Mesothelial cell of epicardium (in vitro differentiated cells): ENCODE results near the gene VPREB1. TPM values are rescaled to one million over a fixed set of nuclear protein-coding genes. Genes with fewer than 3 reads are reported as not detected.
"Not testable (repeated sequence)": the region's sequence is repeated elsewhere in the genome, so short reads cannot be mapped to it uniquely, and the experiment has no call there.

ENCODE experiments used
- DNase-seq, 2 experiments: peaks; one replicate each; pipeline ENCODE4 v3.0.0; 2021; ENCODE audit warnings: low spot score in 2 of 2; ENCODE audit not compliant: unreplicated experiment in 2 of 2
- H3K27ac Mint-ChIP-seq: 2 replicates; pipeline ENCODE4 v1.8.0; 2021; ENCODE audit warnings: mixed read lengths
- H3K27me3 Mint-ChIP-seq: 2 replicates; pipeline ENCODE4 v1.8.0; 2021; ENCODE audit warnings: low read depth, mixed read lengths
- H3K36me3 Mint-ChIP-seq: 2 replicates; pipeline ENCODE4 v1.8.0; 2021; ENCODE audit warnings: mixed read lengths
- H3K4me1 Mint-ChIP-seq: 2 replicates; pipeline ENCODE4 v1.8.0; 2021; ENCODE audit warnings: mixed read lengths
- H3K4me3 Mint-ChIP-seq: 2 replicates; pipeline ENCODE4 v1.8.0; 2021; ENCODE audit warnings: mild to moderate bottlenecking, moderate library complexity, mixed read lengths
- H3K9me3 Mint-ChIP-seq: 2 replicates; pipeline ENCODE4 v1.8.0; 2021; ENCODE audit warnings: mixed read lengths
- CTCF ChIP-seq: fragments of 200-600 bp; sonication (generic); IDR thresholded peaks from one replicate; pipeline ENCODE4 v1.5.0; 2021; ENCODE audit warnings: antibody characterized with exemption; ENCODE audit not compliant: unreplicated experiment
- total RNA-seq: library from RNA; stranded (reverse); gene quantifications from 3 replicates; pipeline ENCODE4 v1.2.1, GENCODE V29; 2021

Gene VPREB1
- total RNA-seq, 1 donor from 2014 or later = not detected

DNA sequence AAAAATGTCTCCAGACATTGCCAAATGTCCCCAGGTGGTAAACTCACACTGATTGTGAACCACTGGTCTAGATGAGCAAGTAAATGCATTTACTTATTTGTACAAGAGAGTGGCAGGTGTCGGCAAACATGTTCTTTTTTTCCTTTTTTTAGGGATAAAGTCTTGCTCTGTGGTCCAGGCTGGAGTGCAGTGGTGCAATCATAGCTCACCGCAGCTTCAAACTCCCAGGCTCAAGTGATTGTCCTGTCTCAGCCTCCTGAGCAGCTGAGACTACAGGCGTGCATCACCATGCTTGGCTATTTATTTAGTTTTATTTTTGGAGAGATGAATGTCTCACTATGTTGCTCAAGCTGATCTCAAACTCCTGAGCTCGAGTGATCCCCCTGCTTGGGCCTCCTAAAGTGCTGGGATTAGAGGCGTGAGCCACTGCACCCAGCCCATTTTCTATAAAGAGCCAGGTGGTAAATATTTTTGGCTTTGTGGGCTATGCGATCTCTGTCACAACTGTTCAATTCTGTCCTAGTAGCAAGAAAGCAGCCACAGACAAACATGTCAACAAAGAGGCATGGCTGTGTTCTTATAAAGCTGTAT, 1.4 kb downstream of the VPREB1 start:
- Mint-ChIP-seq H3K4me3 (no peak overlapping the region), H3K27ac (no peak overlapping the region), H3K36me3 (no peaks in the 10 kb centered on the region), H3K27me3 (peaks cover 91% of the 10 kb centered on the region), H3K4me1 (no peaks in the 10 kb centered on the region), H3K9me3 (no peaks in the 10 kb centered on the region)
- DNase-seq = no peak
- no peak for TF ChIP-seq CTCF

GRCh38 chr22:22246706-22247105, 2.1 kb downstream of the VPREB1 start:
- no peak overlapping the region for H3K27ac Mint-ChIP-seq
- H3K9me3 Mint-ChIP-seq = no peaks in the 10 kb centered on the region
- no peaks in the 10 kb centered on the region for H3K36me3 Mint-ChIP-seq
- no peak for TF ChIP-seq CTCF
- H3K27me3 Mint-ChIP-seq = peaks cover 84% of the 10 kb centered on the region
- DNase-seq = no peak
- no peaks in the 10 kb centered on the region for H3K4me1 Mint-ChIP-seq
- no peak overlapping the region for H3K4me3 Mint-ChIP-seq

- peaks cover 64% of the 10 kb centered on the region for H3K27me3 Mint-ChIP-seq
- DNase-seq = no peak
Measured at GRCh38 chr22:22248878-22249277, 4.3 kb downstream of the VPREB1 start.

DNA sequence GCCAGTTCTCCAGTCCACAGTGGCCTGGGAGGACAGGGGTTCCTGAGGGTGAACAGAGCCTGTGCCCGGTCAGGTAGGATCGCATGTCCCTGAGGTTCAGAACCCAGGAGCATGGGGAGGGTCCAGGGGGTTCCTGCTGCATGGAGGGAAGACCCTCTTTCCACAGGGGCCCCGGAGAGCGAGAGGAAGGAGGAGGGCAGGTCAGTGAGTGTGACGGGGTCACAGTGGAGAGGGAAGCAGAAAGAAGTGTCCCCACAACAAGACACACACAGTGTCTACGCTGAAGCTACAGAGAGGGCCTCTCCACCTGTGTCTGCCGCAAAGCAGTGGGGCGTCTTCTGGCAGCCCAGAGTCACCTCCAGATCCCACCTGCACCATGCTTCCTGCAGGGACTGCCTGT, 6.1 kb downstream of the VPREB1 start:
- H3K36me3 Mint-ChIP-seq, H3K27ac Mint-ChIP-seq, H3K4me1 Mint-ChIP-seq, H3K4me3 Mint-ChIP-seq, H3K9me3 Mint-ChIP-seq: not testable (repeated sequence)
- peaks cover 58% of the 10 kb centered on the region for H3K27me3 Mint-ChIP-seq
- DNase-seq = peak in 1 of 2 experiments; percentile 9

More at GRCh38 chr22:22248878-22249277, 4.3 kb downstream of the VPREB1 start:
- no peak overlapping the region for H3K4me3 Mint-ChIP-seq
- no peaks in the 10 kb centered on the region for H3K4me1 Mint-ChIP-seq
- TF ChIP-seq CTCF = no peak
- H3K27ac Mint-ChIP-seq = no peak overlapping the region
- no peaks in the 10 kb centered on the region for H3K36me3 Mint-ChIP-seq
- no peaks in the 10 kb centered on the region for H3K9me3 Mint-ChIP-seq

DNA sequence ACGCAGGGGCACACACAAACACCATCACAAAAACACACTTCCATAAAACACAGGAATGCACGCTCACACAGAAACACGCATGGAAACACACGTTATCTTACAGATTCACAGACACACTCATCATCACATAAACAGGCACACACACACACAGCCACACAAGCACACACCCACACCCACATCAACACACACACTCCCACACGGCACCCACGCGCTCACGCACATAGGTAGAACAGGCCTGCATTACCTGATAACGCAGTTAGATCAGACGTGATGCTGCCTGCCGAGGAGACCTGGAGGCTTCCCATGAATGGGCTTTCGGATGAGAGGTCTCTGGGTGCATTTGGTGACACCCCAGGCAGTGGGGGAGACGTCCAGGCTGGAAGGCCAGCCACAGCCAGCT, 11.5 kb downstream of the VPREB1 start:
- not testable (repeated sequence) for DNase-seq, H3K4me3 Mint-ChIP-seq, H3K9me3 Mint-ChIP-seq, H3K36me3 Mint-ChIP-seq, H3K27ac Mint-ChIP-seq, H3K4me1 Mint-ChIP-seq
- peaks cover 33% of the 10 kb centered on the region for H3K27me3 Mint-ChIP-seq

GRCh38 chr22:22258597-22259415, 14.2 kb downstream of the VPREB1 start:
- not testable (repeated sequence) for H3K36me3 Mint-ChIP-seq, H3K4me1 Mint-ChIP-seq, H3K4me3 Mint-ChIP-seq, DNase-seq, H3K27ac Mint-ChIP-seq, H3K9me3 Mint-ChIP-seq
- peaks cover 33% of the 10 kb centered on the region for H3K27me3 Mint-ChIP-seq

DNA sequence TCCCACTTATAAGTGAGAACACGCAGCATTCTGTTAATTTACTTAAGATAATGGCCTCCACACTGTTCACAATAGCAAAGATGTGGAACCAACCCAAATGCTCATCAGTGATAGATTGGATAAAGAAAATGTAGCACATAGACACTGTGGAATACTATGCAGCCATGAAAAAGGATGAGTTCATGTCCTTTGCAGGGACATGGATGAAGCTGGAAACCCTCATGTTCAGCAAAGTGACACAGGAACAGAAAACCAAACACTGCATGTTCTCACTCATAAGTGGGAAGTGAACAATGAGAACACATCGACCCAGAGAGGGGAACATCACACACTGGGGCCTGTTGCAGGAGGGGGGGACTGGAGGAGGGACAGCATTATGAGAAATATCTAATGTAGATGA, 15.6 kb downstream of the VPREB1 start:
- H3K36me3 Mint-ChIP-seq, H3K27ac Mint-ChIP-seq, H3K9me3 Mint-ChIP-seq, H3K4me3 Mint-ChIP-seq, H3K4me1 Mint-ChIP-seq, DNase-seq: not testable (repeated sequence)
- H3K27me3 Mint-ChIP-seq = peaks cover 26% of the 10 kb centered on the region

DNA sequence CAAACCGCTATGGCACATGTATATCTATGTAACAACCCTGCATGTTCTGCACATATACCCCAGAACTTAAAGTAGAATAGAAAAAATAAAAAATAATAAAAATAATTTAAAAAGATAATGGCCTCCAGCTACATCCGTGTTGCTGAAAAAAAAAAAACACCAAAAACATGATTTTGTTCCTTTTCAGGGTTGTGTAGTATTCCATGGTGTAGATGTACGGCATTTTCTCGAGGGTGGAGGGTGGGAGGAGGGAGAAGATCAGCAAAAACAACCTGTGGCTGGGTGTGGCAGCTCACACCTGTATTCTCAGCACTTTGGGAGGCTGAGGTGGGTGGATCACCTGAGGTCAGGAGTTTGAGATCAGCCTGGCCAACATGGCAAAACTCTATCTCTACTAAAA, 16.0 kb downstream of the VPREB1 start:
- not testable (repeated sequence) for DNase-seq, H3K36me3 Mint-ChIP-seq, H3K4me1 Mint-ChIP-seq, H3K27ac Mint-ChIP-seq, H3K4me3 Mint-ChIP-seq, H3K9me3 Mint-ChIP-seq
- peaks cover 22% of the 10 kb centered on the region for H3K27me3 Mint-ChIP-seq

DNA sequence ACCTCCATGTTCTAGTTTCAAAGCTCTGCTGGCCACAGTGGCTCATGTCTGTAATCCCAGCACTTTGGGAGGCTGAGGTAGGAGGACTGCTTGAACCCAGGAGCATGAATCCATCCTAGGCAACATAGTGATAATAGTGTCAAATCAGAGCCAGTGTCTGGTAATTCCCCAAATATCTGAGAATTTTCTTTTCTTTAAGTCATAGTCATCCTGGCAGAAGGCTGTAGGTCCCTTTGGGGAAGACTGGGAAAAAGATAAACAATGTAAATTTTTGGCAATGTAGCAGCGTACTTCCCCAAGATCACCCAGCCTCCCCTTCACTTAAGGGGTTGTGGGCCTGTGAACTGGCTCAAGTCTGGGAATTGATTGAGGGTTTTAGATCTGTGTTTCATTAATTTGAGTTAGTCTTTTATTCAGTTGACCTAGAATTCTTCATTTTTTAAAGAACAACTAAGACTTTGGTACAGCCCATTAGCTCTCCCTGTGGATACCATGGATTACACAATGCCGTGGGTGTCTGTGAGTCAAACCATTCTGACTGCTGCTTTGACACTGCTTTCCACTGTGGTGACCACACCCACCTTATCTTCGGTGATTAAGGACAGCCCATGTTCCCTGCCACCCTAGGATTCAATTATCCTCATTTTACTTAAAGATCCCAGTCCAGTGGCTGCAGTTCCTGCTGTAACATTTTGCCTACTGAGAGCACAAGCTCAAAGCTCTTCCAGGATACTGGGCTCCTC, 17.9 kb downstream of the VPREB1 start:
- not testable (repeated sequence) for H3K36me3 Mint-ChIP-seq, H3K9me3 Mint-ChIP-seq, H3K27me3 Mint-ChIP-seq, H3K4me1 Mint-ChIP-seq, DNase-seq, H3K27ac Mint-ChIP-seq, H3K4me3 Mint-ChIP-seq

- not testable (repeated sequence) for H3K36me3 Mint-ChIP-seq, H3K4me1 Mint-ChIP-seq, H3K9me3 Mint-ChIP-seq, DNase-seq, H3K4me3 Mint-ChIP-seq, H3K27me3 Mint-ChIP-seq, H3K27ac Mint-ChIP-seq
Measured at GRCh38 chr22:22263823-22264222, 19.2 kb downstream of the VPREB1 start.
